Hematopoietic multipotent progenitor cell treated with erythropoietin and hydrocortisone succinate and interleukin-3 and kit ligand, for 4 days (in vitro differentiated cells): ENCODE results near the gene MEGF10.

Experiments
- DNase-seq: peaks from one replicate; pipeline ENCODE4 v3.0.0-alpha.2; 2015

Gene MEGF10

DNA sequence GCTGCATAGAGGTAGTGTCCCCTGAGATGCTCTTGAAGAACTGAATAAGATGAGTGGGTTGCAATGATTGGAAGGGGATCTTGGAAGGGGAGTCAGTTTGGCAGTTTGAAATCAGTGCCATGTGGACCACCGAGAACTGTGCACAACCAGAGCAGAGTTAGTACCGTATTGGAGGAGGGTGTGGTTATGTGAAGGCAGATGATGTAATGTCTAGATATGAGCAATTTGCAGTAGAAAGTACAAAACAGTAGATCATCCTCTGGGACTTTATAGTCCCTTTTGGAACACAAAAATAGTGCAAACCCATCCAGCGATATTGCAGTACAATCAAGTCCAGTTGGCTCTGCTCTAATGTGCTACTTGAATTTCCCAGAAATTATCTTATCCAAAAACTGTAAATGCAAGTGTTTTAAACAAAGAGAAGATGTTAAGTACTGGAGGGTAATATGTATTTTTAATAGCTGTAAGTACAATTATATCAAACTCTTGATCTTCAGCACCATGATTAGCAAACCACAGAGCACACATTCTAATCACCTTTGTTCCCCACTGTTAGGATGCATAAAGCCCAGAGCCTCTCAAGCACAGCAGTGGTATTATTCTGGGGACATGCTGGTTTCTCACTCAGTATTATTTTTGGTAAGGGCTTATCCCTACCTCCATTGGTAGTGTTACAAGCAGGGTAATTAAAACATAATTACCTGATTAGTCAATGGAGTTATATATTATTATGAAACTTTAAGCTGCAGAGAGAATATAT lies 41.5 kb downstream of the MEGF10 start:
- DNase-seq, result no peak

DNA sequence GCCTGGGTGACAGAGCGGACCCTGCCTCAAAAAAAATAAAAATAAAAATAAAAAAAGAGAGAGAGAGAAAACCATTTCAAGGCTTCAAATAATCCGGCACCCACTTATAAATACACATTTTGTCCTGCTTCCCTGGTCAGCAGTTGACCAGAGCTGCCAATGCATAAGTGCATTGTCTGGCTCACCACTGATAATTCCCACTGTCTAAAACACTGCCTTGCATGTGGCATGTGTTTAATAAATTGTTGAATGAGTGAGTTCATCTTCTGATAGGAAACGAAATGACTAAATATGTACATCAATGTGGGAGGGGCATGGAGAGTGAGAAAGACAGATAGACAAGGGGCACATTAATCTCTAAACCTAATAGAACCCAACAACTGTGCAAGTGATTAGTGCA lies 42.9 kb downstream of the MEGF10 start:
- DNase-seq, result no peak

DNA sequence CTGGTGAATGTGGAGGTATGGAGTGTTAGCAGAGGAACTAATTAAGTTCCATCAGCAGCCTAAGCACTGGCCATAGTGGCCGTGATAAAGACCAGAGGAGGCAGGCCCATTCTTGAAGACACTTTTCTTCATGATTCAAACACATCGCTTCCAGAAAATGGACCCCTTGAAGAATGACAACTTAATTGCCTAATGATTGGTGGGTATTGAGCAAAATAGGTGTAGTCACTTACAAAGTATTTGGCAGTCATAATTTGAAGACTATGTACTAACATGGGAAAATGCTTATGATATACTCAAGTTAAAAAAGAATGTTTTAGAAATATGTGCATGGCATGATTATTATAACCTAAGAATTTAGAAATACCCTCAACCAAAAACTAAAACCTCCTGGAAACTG lies 44.8 kb downstream of the MEGF10 start:
- no peak for DNase-seq

DNA sequence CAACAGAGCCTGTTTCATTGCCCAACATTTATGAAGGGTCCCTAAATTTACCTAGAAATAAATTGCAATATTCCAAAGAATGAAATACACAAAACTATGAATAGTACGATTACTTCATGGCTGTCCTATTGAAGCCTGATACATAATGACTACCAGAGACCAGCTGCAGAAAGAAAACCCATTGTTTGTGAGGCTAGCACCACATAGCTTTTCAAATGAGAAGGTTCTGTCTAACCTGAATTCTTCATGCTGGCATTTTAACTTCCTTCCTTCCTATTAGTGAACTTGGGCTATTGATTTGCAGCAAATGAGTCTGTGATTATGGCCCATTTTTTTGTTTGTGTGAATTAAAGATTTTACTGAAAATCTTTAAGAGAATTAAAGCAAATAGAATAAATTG lies 47.3 kb downstream of the MEGF10 start:
- DNase-seq, result no peak

DNA sequence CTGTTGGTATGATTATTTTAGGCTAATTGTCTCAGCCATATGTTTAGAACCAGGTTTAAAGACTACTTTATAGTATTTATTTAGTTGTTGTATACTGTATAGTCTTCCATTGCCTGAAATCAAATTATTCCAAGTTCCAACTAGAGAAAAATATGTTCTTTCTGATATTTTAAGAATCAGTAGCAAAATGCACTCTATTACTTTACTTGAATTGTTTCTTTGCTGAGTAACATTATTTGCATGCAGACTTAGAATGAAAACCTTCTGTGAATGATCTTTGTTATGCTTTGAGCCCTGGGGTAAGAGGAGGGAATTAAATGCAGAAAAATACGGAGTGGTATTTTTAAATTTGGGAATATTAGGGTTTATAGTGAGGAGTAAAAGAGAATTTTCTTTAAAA lies 47.9 kb downstream of the MEGF10 start:
- DNase-seq, result no peak

DNA sequence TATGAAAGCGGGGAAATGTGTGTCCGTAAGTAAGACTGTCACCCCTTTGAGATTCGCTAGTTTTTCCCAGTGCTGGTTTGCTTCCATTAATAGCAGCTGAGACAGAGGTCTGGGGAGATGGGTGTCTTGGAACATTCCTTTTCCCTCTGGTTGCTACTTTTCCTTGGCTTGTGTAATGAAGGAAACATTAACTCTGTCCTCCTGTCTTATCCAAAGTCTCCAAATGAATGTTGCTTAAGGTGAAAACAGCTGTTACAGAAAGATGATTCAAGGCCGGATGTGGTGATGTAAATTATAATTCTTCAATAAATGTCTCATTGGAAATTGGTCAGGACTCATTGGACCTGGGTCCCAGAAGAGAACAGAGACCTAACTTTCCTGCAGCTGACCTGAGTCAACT lies 50.0 kb downstream of the MEGF10 start:
- no peak for DNase-seq

DNA sequence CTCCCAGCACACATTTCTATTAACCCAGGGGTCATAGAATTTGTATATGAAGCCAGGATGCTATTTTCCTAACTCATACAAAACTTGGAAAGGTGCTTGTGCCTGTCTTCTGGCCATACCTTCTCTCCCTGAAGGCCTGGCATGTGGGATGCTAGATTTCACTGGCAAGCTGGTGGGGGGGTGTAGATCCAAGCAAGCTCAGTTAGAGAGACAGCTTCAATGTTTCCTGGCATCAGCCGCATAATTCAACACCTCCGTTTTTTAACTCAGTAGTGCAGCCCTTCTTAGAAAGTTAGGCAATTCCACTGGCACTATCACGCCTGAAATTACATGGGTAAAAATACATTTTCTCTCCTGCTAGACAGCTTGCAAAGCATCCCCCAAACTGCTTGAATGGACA lies 51.8 kb downstream of the MEGF10 start:
- no peak for DNase-seq

DNA sequence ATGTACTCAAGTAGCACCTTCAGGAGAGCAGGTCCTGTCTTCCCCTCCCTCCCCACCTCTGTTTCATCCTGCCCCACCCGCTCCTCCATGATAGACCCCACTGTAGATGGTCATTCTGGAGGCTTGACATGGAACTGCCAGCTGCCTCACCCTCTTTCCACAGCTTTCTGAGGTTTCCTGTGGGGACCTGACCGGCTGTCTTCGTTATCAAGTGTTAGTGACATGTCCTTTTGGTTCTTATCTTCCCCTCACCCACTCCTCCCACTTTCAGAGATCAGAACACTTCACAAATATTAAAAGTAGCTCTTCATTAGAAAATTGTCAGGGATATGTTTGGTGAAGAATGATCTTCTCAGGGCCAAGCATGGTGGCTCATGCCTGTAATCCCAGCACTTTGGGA lies 52.7 kb downstream of the MEGF10 start:
- DNase-seq, result no peak

DNA sequence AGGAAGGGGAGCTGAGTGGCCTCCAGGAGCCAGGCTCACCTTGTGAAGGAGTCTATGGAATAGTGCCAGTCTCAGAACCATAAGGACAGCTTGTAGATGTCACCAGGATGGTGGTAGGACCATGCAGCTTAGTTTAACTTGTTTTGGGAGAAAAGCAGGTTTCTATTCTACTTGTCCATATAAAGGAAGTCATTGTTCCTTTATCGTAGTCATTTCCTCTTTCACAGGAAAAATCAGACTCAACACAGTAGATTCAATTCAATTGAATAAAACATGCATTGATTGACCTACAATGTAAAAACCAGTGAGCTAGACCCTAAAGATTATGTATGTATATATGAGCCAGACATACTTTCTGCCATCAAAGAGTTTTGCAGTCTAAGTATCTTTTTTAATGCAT lies 53.3 kb downstream of the MEGF10 start:
- DNase-seq, result no peak

DNA sequence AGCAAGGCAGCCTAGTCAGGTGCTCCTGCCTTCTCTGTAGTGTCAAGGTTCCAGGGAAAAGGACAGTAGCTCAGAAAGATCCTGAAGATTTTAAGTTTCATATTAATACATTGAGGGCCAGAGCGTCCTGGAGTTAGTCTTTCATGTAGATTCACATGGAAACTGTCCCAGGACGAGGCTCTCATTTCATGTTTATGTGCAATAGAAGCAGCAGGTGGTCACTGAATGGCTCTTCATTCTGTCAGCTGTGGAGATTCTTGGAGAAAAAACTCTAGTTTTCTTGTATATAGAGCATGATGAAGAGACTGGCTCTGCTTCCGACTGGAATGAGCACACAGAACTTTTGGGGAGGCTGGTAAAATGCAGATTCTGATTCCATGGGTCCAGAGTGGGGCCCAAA lies 54.3 kb downstream of the MEGF10 start:
- DNase-seq, result no peak

DNA sequence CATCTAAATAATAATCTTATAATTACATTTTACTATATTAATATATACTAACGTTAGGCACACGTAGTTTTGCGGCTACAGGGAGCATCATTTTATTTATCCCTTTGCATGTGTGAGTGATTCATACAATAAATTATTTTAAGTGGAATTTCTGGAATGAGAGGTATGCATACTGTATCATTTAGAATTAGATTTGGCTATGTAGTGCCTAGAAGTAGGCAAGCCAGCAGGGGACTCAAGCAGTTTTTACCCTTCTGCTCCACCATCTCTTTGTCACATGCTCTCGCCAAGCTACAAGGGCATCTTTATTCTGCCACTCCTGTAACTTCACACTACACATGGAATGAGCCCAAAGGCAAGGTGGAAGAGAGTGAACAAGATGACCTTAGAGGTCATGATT lies 60.8 kb downstream of the MEGF10 start:
- DNase-seq, result no peak

DNA sequence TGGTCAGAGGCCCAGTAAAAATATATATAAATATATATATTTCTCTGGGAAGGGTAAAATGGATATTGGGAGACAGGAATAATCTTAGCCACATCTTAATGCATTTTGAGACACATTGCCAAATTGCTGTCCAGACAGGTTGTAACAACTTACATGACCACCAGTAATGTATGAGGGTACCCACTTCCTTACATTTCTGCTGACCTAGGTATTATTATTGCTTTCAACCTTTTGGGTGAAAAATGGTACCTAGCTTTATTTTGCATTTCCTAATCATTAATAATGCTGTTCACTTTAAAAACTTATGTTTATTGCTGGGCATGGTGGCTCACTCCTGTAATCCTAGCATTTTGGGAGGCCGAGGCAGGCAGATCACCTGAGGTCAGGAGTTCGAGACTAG lies 61.5 kb downstream of the MEGF10 start:
- DNase-seq, result no peak

DNA sequence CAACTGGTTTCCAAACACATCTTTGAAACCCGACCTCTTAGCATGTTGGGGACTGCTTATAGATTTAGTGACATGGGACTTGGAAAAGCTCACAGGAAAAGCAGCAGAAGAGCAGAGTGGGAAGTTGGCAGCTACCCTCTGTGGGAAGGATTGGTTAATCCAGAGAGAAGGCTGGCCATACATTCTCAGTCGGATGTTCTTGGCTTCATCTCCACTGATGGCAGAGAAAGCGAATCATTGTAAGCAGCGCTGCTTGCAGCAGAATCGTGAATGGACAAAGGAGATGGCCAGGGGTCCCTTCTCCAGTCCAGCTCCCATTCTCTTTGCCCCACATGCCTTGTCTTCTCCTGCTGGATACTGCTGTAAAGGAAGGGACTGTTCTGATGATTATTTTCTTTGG lies 62.7 kb downstream of the MEGF10 start:
- DNase-seq, result no peak

DNA sequence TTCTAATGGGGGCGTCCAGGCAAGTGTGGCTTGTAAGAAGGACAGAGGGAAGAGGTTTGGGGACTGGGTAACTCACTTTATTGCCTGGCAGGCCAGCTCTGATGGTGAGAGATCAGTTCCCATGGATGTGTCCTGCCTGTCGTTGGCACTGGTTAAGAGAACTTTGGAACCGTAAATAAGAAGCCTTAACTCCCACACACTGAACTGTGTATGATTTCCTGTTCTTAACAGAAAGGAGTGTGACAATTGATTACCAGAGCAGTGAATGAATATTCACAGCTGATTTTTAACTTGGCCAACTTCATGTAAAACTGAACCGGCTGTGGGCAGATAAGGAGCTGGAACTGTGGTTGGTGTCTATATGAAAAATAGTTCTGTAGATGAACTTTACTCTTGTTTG lies 63.2 kb downstream of the MEGF10 start:
- DNase-seq, result peak; percentile 66

DNA sequence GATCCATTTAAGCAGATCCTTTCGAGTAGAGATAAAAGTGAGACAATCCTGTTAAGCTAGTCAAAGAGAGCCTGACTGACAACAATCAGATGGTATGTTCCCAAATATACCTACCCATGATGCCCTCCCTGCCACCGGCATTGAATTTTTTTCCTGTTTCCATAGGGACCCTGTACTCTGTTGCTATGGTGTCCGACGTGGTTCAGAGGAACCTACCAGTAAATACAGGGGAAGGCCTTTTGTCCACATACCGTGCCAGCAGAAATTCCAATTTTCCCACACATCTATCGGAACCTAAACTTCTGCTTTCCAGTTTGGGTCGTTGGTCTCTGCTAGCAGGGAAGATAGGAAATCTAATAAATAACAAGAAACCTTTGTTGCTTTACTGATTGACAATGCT lies 64.7 kb downstream of the MEGF10 start:
- no peak for DNase-seq

DNA sequence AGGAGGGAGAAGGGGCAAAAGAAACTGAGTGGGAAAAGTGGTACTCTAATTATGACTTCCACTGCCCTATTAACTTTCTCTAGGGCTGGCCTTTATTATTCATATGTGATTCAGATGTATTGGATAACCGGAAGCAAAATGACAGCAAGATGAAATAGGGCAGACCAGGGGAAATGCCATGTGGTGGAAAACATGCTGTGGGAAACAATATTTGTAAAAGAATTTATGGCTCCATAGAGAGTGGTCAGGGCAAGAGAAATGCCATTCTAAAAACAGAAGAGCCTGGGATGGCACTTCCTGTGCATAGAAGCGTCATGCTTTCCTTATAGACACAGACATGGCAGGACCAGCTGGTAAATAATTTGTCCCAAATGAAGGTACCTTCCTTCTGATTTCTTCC lies 67.7 kb downstream of the MEGF10 start:
- no peak for DNase-seq

DNA sequence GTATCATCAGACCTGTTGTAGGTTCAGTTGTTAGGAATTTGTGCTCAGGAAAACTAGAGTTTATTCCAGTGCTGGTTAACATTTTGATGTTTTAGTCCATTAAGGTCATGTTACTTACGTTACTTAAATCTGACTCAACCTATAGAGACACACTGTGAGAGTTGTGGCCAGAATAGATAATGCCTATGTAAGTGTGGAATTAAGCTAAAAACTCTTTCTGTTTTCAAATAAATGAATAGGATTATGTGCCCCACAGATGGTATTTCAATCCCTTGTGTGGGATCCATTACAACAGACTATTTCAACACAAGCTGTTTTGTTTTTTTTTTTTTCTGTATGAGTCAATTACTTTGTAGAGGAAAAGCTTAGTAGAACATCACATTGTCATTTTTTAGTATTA lies 68.1 kb downstream of the MEGF10 start:
- DNase-seq, result no peak

DNA sequence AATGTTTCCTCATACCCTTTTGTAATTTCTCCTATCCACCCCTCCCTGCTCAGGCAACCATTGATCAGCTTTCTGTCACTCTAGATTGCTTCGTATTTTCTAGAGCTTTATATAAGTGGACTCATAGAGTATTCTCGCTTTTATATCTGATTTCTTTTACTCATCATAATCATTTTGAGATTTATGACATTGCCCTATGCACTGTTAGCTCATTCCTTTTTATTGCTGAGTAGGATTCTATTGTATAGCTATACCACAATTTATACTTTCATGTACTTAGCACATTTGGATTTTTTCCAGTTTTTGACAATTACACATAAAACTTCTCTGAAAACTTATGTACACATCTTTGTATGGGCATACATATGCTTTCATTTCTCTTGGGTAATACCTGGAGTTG lies 68.9 kb downstream of the MEGF10 start:
- no peak for DNase-seq

DNA sequence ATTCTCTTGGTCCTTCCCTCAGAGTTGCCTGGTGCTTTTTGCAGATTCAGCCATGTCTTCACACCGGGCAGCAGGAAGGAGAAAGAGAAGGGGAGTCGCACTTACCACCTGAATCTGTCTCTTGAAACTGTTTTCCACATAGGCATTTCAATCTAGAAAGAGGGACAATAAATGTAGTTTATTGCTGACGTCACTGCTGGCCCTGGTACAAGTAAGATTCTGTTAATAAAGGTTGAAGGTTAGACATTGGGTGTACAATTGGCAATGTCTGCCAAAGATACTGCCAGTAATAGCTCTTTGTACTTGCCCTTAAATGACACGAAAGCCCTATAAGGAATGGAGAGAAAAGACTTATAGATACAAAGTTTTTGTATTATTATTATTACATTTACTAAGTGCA lies 72.8 kb downstream of the MEGF10 start:
- DNase-seq, result no peak

DNA sequence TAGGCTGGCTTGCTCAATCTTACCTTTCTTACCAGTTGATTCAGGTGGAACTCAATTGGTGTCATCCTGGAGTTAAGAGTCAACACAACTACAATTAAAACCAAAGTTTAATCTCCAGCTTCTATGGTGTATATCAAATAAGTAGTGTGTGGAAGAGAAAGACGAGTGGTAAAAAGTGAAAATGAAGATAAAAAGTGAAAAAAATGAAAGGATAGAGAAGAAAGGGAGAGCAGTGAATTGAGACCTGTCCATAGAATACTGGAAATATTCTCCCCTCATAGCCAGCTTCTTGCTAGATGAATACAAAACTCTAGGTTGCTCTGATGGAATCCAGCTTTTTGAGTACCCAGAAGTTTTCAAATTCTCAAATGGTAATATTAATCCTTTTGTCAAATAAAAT lies 76.4 kb downstream of the MEGF10 start:
- no peak for DNase-seq

DNA sequence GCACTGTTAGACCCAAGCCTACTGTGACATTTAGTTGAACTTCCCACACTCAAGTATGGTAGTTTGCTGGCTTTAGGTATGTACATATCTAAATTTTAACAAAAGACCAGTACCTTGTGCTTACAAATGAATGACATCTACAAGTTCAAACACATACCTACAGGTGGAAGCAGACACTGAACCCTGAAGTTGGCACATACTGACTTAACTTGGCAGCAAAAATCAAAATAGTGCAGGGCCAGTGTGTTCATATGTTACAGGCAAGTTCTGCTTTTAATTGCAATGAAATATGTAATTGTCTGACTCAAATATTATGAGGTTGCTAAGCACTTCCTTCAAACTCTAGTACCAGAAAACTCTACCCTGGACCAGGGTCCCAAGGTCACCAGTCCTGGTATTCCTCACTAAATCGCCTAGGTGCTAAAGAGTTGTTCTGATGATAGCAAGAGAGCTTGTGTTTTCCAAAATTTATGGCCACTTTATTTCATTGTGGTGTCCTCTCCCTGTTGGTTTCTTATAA lies 77.4 kb downstream of the MEGF10 start:
- DNase-seq, result no peak

DNA sequence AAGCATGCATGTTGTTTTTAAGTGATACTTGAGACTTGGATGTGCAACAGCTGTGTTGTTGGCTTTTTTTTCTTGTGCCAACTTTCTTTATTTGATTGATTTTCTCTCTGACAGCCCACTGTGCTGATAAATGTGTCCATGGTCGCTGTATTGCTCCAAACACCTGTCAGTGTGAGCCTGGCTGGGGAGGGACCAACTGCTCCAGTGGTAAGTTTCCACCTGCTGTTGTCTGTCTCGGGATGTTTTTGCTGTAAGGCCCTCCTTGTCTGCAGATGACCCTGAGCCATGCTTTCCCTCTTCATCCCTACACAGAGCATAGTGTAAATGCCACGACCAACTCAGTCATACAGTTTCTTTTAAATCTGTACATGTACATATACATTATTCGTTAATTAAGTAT lies 79.2 kb downstream of the MEGF10 start:
- no peak for DNase-seq

DNA sequence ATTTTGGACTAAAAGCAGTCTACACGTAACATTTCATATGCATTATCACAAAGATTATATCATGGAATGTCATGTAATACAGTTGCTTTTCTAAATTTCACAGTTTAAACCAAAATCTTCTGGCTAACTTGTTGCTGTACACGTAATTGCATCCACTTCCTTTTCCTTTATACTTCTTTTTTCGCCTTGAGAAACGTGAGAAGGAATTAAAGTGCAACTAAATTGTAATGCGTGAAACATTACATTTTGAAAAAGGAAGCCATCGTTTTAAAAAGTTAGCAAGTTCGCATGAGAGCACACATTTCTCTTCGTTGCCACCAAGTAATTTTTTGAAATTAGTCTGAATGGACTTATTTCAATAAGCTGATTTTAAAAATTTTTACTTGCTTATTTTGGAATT lies 80.0 kb downstream of the MEGF10 start:
- DNase-seq, result no peak

DNA sequence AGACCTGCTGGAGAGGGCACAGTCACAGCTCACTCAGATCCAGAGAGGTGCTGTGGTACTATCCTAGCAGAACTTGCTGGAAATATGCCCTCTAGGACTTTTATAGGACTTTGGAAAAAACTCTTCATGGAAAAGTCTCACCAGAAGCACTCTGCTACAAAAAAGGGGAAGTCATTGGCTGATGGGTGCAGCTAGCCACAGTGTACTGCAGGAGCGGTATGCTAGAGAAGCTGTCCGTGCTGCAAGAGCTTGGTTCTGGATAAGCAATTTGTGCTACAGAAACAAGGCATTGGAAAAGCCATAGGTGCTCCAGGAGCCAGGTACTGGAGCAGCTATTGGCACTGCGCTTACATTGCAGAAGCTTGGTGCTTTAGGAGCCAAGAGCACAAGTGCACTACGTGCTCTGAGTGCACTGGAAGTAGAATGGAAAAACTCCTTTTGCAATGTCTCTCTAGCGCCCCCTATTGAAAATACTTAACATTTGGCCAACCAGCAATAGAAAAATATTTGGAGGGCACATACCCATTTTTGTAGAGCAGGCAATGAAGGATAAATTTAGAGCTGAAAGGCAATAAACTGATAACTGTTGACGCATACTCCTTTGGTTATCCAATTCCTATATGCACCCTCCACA lies 83.4 kb downstream of the MEGF10 start:
- peak; percentile 69 for DNase-seq

DNA sequence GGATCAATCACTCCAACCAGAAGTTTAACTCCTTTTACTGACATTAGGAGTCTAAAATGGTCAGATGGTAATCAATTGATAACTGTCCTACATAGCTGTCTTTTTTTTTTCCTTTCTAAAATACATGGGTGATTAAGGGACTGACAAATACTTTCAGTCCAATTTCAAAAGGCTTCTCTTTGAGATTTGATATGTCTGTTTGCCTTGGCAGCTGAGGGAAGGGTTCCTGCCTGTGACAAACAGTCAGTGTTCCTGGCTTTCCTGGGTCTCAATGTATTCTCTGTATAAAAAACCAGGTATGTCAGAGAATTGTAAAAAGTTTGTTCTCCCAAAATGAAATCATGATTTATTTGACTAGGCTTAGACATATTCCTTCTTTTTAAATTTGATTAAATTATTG lies 84.5 kb downstream of the MEGF10 start:
- no peak for DNase-seq
